ENCODE data around the gene C10orf90.

DNA sequence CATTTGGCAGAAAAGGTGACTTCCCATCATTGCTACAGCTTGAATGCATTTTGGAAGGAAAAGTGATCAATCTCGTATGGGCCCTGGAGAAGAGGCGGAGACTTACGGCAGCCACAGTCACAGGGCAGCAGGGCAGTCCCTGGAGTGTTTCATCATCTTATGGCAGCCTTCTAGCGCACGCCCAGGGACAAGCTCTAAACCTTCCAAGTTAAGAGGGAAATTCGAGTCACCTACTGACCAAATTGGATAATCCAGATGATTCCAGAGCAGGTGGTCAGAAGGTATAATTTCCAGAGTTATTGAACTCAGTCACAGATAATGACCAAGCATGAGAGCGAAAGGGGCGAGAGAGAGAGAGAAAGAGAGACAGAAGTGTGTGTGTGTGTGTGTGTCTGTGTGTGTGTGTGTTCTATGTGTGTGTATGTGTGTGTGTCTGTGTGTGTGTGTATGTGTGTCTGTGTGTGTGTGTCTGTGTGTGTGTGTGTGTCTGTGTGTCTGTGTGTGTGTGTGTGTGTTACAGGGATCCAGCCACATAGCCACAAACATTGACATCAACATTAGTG is 158.5 kb downstream of the C10orf90 start:
- TF ChIP-seq EZH2 (IDR thresholded peaks at IDR 0.05; ENCODE audit: low read depth), result no peak
- TF ChIP-seq, protein P1, sequence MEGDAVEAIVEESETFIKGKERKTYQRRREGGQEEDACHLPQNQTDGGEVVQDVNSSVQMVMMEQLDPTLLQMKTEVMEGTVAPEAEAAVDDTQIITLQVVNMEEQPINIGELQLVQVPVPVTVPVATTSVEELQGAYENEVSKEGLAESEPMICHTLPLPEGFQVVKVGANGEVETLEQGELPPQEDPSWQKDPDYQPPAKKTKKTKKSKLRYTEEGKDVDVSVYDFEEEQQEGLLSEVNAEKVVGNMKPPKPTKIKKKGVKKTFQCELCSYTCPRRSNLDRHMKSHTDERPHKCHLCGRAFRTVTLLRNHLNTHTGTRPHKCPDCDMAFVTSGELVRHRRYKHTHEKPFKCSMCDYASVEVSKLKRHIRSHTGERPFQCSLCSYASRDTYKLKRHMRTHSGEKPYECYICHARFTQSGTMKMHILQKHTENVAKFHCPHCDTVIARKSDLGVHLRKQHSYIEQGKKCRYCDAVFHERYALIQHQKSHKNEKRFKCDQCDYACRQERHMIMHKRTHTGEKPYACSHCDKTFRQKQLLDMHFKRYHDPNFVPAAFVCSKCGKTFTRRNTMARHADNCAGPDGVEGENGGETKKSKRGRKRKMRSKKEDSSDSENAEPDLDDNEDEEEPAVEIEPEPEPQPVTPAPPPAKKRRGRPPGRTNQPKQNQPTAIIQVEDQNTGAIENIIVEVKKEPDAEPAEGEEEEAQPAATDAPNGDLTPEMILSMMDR (conservative IDR thresholded peaks at IDR 0.05), result no peak

Measured in PC-9 (cell line).